ENCODE measurements around the gene CDKAL1.

Gene CDKAL1

DNA sequence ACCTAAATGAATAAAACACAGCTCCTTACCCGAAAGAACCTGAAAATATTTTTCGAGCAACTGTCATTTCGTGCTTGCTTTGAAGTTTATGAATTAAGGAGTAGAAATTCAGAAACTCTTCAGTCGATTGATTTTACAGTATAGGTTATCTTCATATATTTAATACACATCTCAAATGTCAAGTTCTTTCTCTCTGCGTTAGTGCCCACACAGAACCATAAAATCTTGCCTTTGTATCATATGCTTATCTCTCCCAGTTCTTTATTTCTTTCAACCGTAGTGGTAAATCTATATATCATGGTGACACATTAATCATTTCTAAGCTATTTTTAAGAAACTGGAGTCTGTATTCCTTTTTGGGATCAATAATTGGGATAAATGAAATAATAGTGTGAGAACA, 397.5 kb downstream of the CDKAL1 start:
- H3K9ac ChIP-seq (ENCODE audit: low read length) = no peak overlapping the region
- no peak for DNase-seq (ENCODE audit: low read depth)
- H3K4me1 ChIP-seq (ENCODE audit: control insufficient read depth, insufficient read depth, low read length) = no peaks in the 10 kb centered on the region
- H3K27me3 ChIP-seq (replicated peaks; ENCODE audit: control insufficient read depth, insufficient read depth, low read length) = no peaks in the 10 kb centered on the region
- no peaks in the 10 kb centered on the region for H3K9me3 ChIP-seq (ENCODE audit: control insufficient read depth, low read length)
- H3K36me3 ChIP-seq (ENCODE audit: control insufficient read depth, insufficient read depth, low read length, severe bottlenecking) = no peaks in the 10 kb centered on the region
- H3K4me3 ChIP-seq (ENCODE audit: low read length) = no peak overlapping the region

DNA sequence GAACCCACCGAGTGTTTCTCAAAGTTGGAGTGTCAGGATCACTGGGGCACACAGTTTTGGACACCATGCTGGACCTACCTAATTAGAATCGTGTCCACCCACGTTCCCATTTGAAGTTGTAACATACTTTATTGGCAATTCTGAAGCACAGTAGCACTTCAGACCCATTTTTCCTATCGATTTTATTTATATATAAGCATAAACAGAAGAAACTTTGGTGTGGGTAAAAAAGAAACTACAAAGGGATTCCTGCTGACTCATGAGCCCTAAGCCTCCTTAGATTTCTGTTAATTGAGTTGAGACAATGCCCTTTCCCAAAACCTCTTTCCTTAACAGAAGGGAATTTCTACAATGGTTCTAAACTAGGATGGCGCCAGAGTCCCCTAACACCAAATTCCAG, 398.0 kb downstream of the CDKAL1 start:
- Histone ChIP-seq H3K27me3 (replicated peaks; ENCODE audit: control insufficient read depth, insufficient read depth, low read length) (no peaks in the 10 kb centered on the region), H3K9me3 (ENCODE audit: control insufficient read depth, low read length) (no peaks in the 10 kb centered on the region), H3K36me3 (ENCODE audit: control insufficient read depth, insufficient read depth, low read length, severe bottlenecking) (no peaks in the 10 kb centered on the region), H3K4me1 (ENCODE audit: control insufficient read depth, insufficient read depth, low read length) (no peaks in the 10 kb centered on the region), H3K9ac (ENCODE audit: low read length) (no peak overlapping the region), H3K4me3 (ENCODE audit: low read length) (no peak overlapping the region)
- no peak for DNase-seq (ENCODE audit: low read depth)

DNA sequence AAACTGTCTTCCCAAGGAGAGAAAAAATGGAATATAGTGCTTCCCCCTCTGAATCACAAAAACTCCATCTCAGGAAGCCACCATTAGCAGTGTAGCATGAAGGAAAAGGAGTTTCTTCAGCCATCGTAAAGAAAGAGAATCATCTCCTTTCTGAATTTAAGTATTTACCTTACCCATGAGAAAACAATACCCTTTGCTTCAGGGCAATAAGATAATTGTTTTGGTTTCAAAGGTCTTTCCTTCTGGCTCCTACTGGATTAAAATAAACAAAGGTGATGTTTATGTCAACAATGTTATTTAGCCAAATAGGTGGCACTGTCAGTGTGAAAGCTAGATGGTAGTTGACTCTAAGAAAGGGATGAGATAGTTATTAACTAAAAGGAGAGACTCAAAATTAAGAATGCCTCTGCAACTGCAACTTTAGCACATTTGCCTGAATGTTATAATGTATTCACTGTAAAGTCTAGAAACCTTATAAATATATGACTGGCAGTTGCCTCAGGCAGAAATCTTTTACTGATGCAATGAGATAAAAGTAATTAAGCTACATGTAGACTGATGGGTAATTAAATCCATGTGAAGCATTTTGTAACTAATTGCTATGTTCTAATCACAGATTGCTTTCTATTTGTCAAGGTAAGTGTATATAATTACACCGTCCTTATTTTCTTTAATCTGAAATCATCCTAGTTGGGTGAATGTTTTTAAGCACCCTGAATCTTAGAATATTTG, 399.0 kb downstream of the CDKAL1 start:
- DNase-seq (ENCODE audit: low read depth) = no peak

GRCh38 chr6:20936949-20937348, 402.7 kb downstream of the CDKAL1 start:
- H3K9ac ChIP-seq (ENCODE audit: low read length) = no peak overlapping the region
- H3K36me3 ChIP-seq (ENCODE audit: control insufficient read depth, insufficient read depth, low read length, severe bottlenecking) = no peaks in the 10 kb centered on the region
- no peaks in the 10 kb centered on the region for H3K27me3 ChIP-seq (replicated peaks; ENCODE audit: control insufficient read depth, insufficient read depth, low read length)
- DNase-seq (ENCODE audit: low read depth) = no peak
- no peaks in the 10 kb centered on the region for H3K9me3 ChIP-seq (ENCODE audit: control insufficient read depth, low read length)
- H3K4me3 ChIP-seq (ENCODE audit: low read length) = no peak overlapping the region
- H3K4me1 ChIP-seq (ENCODE audit: control insufficient read depth, insufficient read depth, low read length) = no peaks in the 10 kb centered on the region

More for the DNA sequence above, 399.0 kb downstream of the CDKAL1 start:
- Histone ChIP-seq H3K9ac (ENCODE audit: low read length) (no peak overlapping the region), H3K36me3 (ENCODE audit: control insufficient read depth, insufficient read depth, low read length, severe bottlenecking) (no peaks in the 10 kb centered on the region), H3K9me3 (ENCODE audit: control insufficient read depth, low read length) (no peaks in the 10 kb centered on the region), H3K4me1 (ENCODE audit: control insufficient read depth, insufficient read depth, low read length) (no peaks in the 10 kb centered on the region), H3K4me3 (ENCODE audit: low read length) (no peak overlapping the region), H3K27me3 (replicated peaks; ENCODE audit: control insufficient read depth, insufficient read depth, low read length) (no peaks in the 10 kb centered on the region)

DNA sequence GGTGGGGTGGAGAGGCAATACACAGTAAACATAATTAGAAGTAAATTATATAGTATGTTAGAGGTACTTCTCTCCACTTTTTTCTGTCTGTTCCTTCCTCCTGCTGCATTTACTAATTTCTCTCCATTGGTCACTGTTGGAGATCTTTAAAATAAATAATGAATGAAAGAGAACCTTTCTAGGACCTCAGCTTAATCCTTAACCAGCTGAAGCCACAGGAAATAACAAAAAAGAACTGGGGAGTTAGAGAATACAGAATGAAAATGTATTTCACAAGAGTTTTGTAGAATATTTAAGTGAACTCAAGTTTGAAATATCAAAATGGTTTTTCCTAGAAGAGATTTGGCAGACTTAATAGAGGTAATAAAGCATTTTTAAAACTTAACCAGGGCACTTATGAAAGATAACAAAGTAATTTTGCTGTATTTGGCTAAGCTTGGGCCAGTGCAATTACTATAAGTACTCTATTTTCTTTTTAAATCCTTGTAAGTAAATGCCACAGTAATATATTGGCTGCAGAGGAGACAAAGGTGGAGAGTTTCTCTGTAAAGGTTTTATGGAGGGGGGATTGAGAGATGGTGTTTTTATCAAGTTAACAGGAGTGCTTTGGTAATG, 405.0 kb downstream of the CDKAL1 start:
- Histone ChIP-seq H3K27me3 (replicated peaks; ENCODE audit: control insufficient read depth, insufficient read depth, low read length) (no peaks in the 10 kb centered on the region), H3K9ac (ENCODE audit: low read length) (no peak overlapping the region), H3K36me3 (ENCODE audit: control insufficient read depth, insufficient read depth, low read length, severe bottlenecking) (no peaks in the 10 kb centered on the region), H3K4me1 (ENCODE audit: control insufficient read depth, insufficient read depth, low read length) (no peaks in the 10 kb centered on the region), H3K4me3 (ENCODE audit: low read length) (no peak overlapping the region), H3K9me3 (ENCODE audit: control insufficient read depth, low read length) (peaks cover 8% of the 10 kb centered on the region)
- DNase-seq (ENCODE audit: low read depth) = no peak

- Histone ChIP-seq H3K27me3 (replicated peaks; ENCODE audit: control insufficient read depth, insufficient read depth, low read length) (no peaks in the 10 kb centered on the region), H3K4me3 (ENCODE audit: low read length) (no peak overlapping the region), H3K4me1 (ENCODE audit: control insufficient read depth, insufficient read depth, low read length) (no peaks in the 10 kb centered on the region), H3K9ac (ENCODE audit: low read length) (no peak overlapping the region), H3K9me3 (ENCODE audit: control insufficient read depth, low read length) (peaks cover 8% of the 10 kb centered on the region), H3K36me3 (ENCODE audit: control insufficient read depth, insufficient read depth, low read length, severe bottlenecking) (no peaks in the 10 kb centered on the region)
- DNase-seq (ENCODE audit: low read depth) = no peak
Measured at GRCh38 chr6:20943040-20943627, 408.9 kb downstream of the CDKAL1 start.

GRCh38 chr6:20943922-20944321, 409.7 kb downstream of the CDKAL1 start:
- Histone ChIP-seq H3K27me3 (replicated peaks; ENCODE audit: control insufficient read depth, insufficient read depth, low read length) (no peaks in the 10 kb centered on the region), H3K36me3 (ENCODE audit: control insufficient read depth, insufficient read depth, low read length, severe bottlenecking) (no peaks in the 10 kb centered on the region), H3K9me3 (ENCODE audit: control insufficient read depth, low read length) (peaks cover 8% of the 10 kb centered on the region), H3K4me3 (ENCODE audit: low read length) (no peak overlapping the region), H3K9ac (ENCODE audit: low read length) (no peak overlapping the region), H3K4me1 (ENCODE audit: control insufficient read depth, insufficient read depth, low read length) (no peaks in the 10 kb centered on the region)
- DNase-seq (ENCODE audit: low read depth) = no peak

GRCh38 chr6:20946022-20946421, 411.8 kb downstream of the CDKAL1 start:
- Histone ChIP-seq H3K27me3 (replicated peaks; ENCODE audit: control insufficient read depth, insufficient read depth, low read length) (no peaks in the 10 kb centered on the region), H3K4me1 (ENCODE audit: control insufficient read depth, insufficient read depth, low read length) (no peaks in the 10 kb centered on the region), H3K9me3 (ENCODE audit: control insufficient read depth, low read length) (peaks cover 8% of the 10 kb centered on the region), H3K9ac (ENCODE audit: low read length) (no peak overlapping the region), H3K4me3 (ENCODE audit: low read length) (no peak overlapping the region), H3K36me3 (ENCODE audit: control insufficient read depth, insufficient read depth, low read length, severe bottlenecking) (no peaks in the 10 kb centered on the region)
- no peak for DNase-seq (ENCODE audit: low read depth)

DNA sequence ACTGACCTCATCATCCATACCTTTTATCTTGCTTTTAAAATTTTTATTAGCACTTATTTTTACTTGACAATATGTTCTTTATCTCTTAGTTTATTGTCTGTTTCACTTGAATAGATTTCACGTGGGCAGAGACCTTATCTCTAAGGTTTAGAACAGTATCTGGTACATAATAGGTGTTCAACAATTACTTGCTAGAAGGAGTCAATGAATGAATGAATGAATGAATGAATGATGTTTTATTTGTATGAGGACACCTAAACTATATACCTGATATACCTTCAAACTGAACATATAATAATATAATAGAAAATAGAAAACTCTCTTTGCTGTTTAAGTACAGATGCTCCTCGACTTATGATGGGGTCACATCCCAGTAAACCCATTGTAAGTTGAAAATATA, 412.6 kb downstream of the CDKAL1 start:
- Histone ChIP-seq H3K4me3 (ENCODE audit: low read length) (no peak overlapping the region), H3K4me1 (ENCODE audit: control insufficient read depth, insufficient read depth, low read length) (no peaks in the 10 kb centered on the region), H3K9ac (ENCODE audit: low read length) (no peak overlapping the region), H3K9me3 (ENCODE audit: control insufficient read depth, low read length) (peaks cover 8% of the 10 kb centered on the region), H3K36me3 (ENCODE audit: control insufficient read depth, insufficient read depth, low read length, severe bottlenecking) (no peaks in the 10 kb centered on the region), H3K27me3 (replicated peaks; ENCODE audit: control insufficient read depth, insufficient read depth, low read length) (no peaks in the 10 kb centered on the region)
- DNase-seq (ENCODE audit: low read depth) = no peak

- Histone ChIP-seq H3K9me3 (ENCODE audit: control insufficient read depth, low read length) (peaks cover 7% of the 10 kb centered on the region), H3K9ac (ENCODE audit: low read length) (no peak overlapping the region), H3K36me3 (ENCODE audit: control insufficient read depth, insufficient read depth, low read length, severe bottlenecking) (no peaks in the 10 kb centered on the region), H3K4me1 (ENCODE audit: control insufficient read depth, insufficient read depth, low read length) (no peaks in the 10 kb centered on the region), H3K27me3 (replicated peaks; ENCODE audit: control insufficient read depth, insufficient read depth, low read length) (no peaks in the 10 kb centered on the region), H3K4me3 (ENCODE audit: low read length) (no peak overlapping the region)
- no peak for DNase-seq (ENCODE audit: low read depth)
Measured at GRCh38 chr6:20947977-20948376, 413.7 kb downstream of the CDKAL1 start.

DNA sequence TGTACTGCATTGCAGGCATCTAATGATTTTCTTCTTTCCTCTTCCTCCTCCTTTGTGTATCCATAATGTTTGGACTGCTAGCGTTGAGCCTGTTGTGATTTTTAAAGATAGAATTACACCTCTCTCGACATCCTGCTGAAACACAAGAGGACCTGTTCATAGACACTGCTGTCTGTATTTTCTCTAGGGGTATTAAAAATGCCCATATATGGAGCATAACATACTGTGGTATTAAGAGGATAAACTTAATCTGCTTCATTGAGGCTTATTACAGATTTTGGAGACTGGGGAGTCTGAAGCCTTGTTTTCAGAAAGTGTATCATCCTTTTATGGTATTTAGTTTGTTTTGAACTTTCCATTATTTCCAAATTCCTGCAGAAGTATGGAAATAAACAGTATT, 414.3 kb downstream of the CDKAL1 start:
- DNase-seq (ENCODE audit: low read depth) = no peak
- no peak overlapping the region for H3K9ac ChIP-seq (ENCODE audit: low read length)
- peaks cover under 1% of the 10 kb centered on the region for H3K9me3 ChIP-seq (ENCODE audit: control insufficient read depth, low read length)
- no peaks in the 10 kb centered on the region for H3K36me3 ChIP-seq (ENCODE audit: control insufficient read depth, insufficient read depth, low read length, severe bottlenecking)
- no peaks in the 10 kb centered on the region for H3K4me1 ChIP-seq (ENCODE audit: control insufficient read depth, insufficient read depth, low read length)
- H3K4me3 ChIP-seq (ENCODE audit: low read length) = no peak overlapping the region
- H3K27me3 ChIP-seq (replicated peaks; ENCODE audit: control insufficient read depth, insufficient read depth, low read length) = no peaks in the 10 kb centered on the region

Measured in adipocyte (in vitro differentiated cells).